Naive thymus-derived CD8-positive, alpha-beta T cell (primary cell): ENCODE data around the gene MIA3. TPM values are rescaled to one million over a fixed set of nuclear protein-coding genes. Genes with fewer than 3 reads are reported as not detected.

Source experiments
- ATAC-seq, 2 donors: fragments of 150-1000 bp; cut with Tn5 transposase in 1 of 2; sonication (Bioruptor Pico), chemical (Tn5 transposase) in 1 of 2; 1 replicate in 1 of 2; 2 replicates in 1 of 2; pipeline ENCODE4 v1.10.0; 2021; ENCODE audit warnings: mild to moderate bottlenecking in 2 of 2, moderate library complexity in 2 of 2
- POLR2A ChIA-PET: fragments of 350-600 bp; sonication (Branson Sonifier 250); formaldehyde crosslinking; loops from one replicate; lab custom pipeline; 2021; ENCODE audit warnings: antibody characterized with exemption; lab: Charles Lee
- DNase-seq, 10 donors: peaks; one replicate each; pipeline versions ENCODE4 v3.0.0 to v3.0.0-alpha.2; 2020 to 2022
- H3K27ac Mint-ChIP-seq, 10 donors: one replicate each; pipeline ENCODE4 v1.8.0; 2020 to 2022; ENCODE audit warnings: mild to moderate bottlenecking in 10 of 10, mixed read lengths in 10 of 10, moderate library complexity in 4 of 10, inconsistent platforms in 1 of 10
- H3K27me3 Mint-ChIP-seq, 5 donors: one replicate each; pipeline ENCODE4 v1.8.0; 2021 to 2022; ENCODE audit warnings: mixed read lengths in 5 of 5
- H3K36me3 Mint-ChIP-seq, 3 donors: one replicate each; pipeline ENCODE4 v1.8.0; 2020 to 2022; ENCODE audit warnings: mixed read lengths in 3 of 3, mild to moderate bottlenecking in 2 of 3, inconsistent platforms in 1 of 3
- H3K4me1 Mint-ChIP-seq, 4 donors: one replicate each; pipeline ENCODE4 v1.8.0; 2021 to 2022; ENCODE audit warnings: mixed read lengths in 4 of 4
- H3K4me3 Mint-ChIP-seq, 10 donors: one replicate each; pipeline ENCODE4 v1.8.0; 2020 to 2022; ENCODE audit warnings: mild to moderate bottlenecking in 10 of 10, mixed read lengths in 10 of 10, moderate library complexity in 6 of 10, inconsistent platforms in 1 of 10
- H3K9me3 Mint-ChIP-seq, 9 donors: one replicate each; pipeline ENCODE4 v1.8.0; 2020 to 2022; ENCODE audit warnings: mixed read lengths in 9 of 9, mild to moderate bottlenecking in 3 of 9, inconsistent platforms in 1 of 9, moderate library complexity in 1 of 9
- polyA plus RNA-seq, 3 donors: library from polyadenylated mRNA; unstranded; fragments of 300-500 nt; fragmentation: Illumina TruSeq; gene quantifications; one replicate each; pipeline ENCODE4 v1.2.3, GENCODE V29; 2021
- total RNA-seq, 8 experiments: library from RNA in 2 of 8; stranded (reverse) in 2 of 8; gene quantifications; one replicate each; pipeline ENCODE4 v1.2.3 and lab custom pipeline; 2021 to 2026

The MIA3 gene
- total and polyA plus RNA-seq, 5 experiments from 2014 or later, result 36.7 to 103 (median 65.0) TPM

GRCh38 chr1:222712253-222713090 is 94.6 kb downstream of the MIA3 start, which contains the start of the genes AIDA and BROX:
TSS of gene AIDA (minus strand) at chr1:222712491. CDS start at chr1:222712317, 174 bp downstream.
TSS of gene BROX (plus strand) at chr1:222712564. CDS start at chr1:222715700, 3,136 bp downstream.
- peaks cover 8 to 24% (median 14%) of the 10 kb centered on the region in 3 donors for H3K36me3 Mint-ChIP-seq

GRCh38 chr1:222713091-222713961 is 95.4 kb downstream of the MIA3 start:
- ATAC-seq (peak; percentile 78 to 81), DNase-seq (peak; percentile 90 to 98 (median 94))
- no peaks in the 10 kb centered on the region for H3K27me3 Mint-ChIP-seq
- H3K9me3 Mint-ChIP-seq, result no peaks in the 10 kb centered on the region
- POLR2A ChIA-PET, result interaction anchor here (0.5 to 2.3 kb wide), 26 partner anchors 8 to 1721 kb away, joined by 3 to 55 read pairs (median 5); partner anchors contain the start of genes CAPN2, DUSP10, MIA3 and TAF1A
- H3K27ac Mint-ChIP-seq, result peak overlapping the region; percentile 99 to 100 (median 100)
- peaks cover 8 to 26% (median 16%) of the 10 kb centered on the region in 3 donors for H3K36me3 Mint-ChIP-seq
- H3K4me3 Mint-ChIP-seq, result peak overlapping the region; percentile 96 to 100 (median 97)
- H3K4me1 Mint-ChIP-seq, result peaks cover 8 to 59% (median 54%) of the 10 kb centered on the region in 4 donors

More at GRCh38 chr1:222712253-222713090, 94.6 kb downstream of the MIA3 start, which contains the start of the genes AIDA and BROX:
- DNase-seq (peak; percentile 84 to 99 (median 95)), ATAC-seq (peak; percentile 72 to 74)
- H3K4me1 Mint-ChIP-seq, result peaks cover 11 to 61% (median 52%) of the 10 kb centered on the region in 4 donors
- no peaks in the 10 kb centered on the region for H3K9me3 Mint-ChIP-seq
- POLR2A ChIA-PET, result interaction anchor here (0.7 to 2.3 kb wide), 24 partner anchors 9 to 1722 kb away, joined by 3 to 55 read pairs (median 5); partner anchors contain the start of genes CAPN2, DUSP10, MIA3 and TAF1A
- H3K4me3 Mint-ChIP-seq, result peak within 1 kb of the TSS; percentile 96 to 100 (median 97)
- H3K27me3 Mint-ChIP-seq, result no peaks in the 10 kb centered on the region
- peak within 1 kb of the TSS; percentile 99 to 100 (median 100) for H3K27ac Mint-ChIP-seq

- Mint-ChIP-seq H3K9me3 (no peaks in the 10 kb centered on the region), H3K27me3 (no peaks in the 10 kb centered on the region), H3K4me3 (peak overlapping the region in 1 of 10 donors; percentile 4), H3K4me1 (peaks cover 4 to 35% (median 33%) of the 10 kb centered on the region in 4 donors), H3K36me3 (peaks cover 10 to 45% (median 34%) of the 10 kb centered on the region in 3 donors), H3K27ac (peak overlapping the region in 7 of 10 donors; percentile 1 to 87 (median 30))
- ATAC-seq, result no peak
- no peak for DNase-seq
- POLR2A ChIA-PET, result no interaction called here
These were observed 98.5 kb downstream of the MIA3 start for GRCh38 chr1:222716393-222716792.

Other genes with a start within 250 kb of the MIA3 start
- under 1 TPM; 0.47 to 0.60 TPM for gene HHIPL2, start 70.0 kb upstream of the MIA3 start, total RNA-seq
- not detected for gene HHIPL2, start 70.0 kb upstream of the MIA3 start, polyA plus RNA-seq
- 10 to 100 TPM; 13.4 to 16.4 TPM for gene TAF1A, start 28.2 kb upstream of the MIA3 start, total RNA-seq
- gene TAF1A, start 28.2 kb upstream of the MIA3 start, polyA plus RNA-seq, result 1 to 10 TPM; 2.7 to 5.8 (median 5.5) TPM
- gene AIDA, start 94.4 kb downstream of the MIA3 start, total RNA-seq, result 10 to 100 TPM; 62.8 to 62.9 TPM
- gene AIDA, start 94.4 kb downstream of the MIA3 start, polyA plus RNA-seq, result 10 to 100 TPM; 23.0 to 25.1 (median 23.7) TPM
- gene BROX, start 94.5 kb downstream of the MIA3 start, total RNA-seq, result 10 to 100 TPM; 51.3 to 53.3 TPM
- gene BROX, start 94.5 kb downstream of the MIA3 start, polyA plus RNA-seq, result 10 to 100 TPM in 1 of 3 donors, 1 to 10 TPM in 2; 8.6 to 10.2 (median 9.2) TPM
- 1 to 10 TPM; 1.0 to 1.4 TPM for gene FAM177B, start 119.1 kb downstream of the MIA3 start, total RNA-seq
- not detected for gene FAM177B, start 119.1 kb downstream of the MIA3 start, polyA plus RNA-seq
- 1 to 10 TPM; 5.4 to 6.9 TPM for gene DISP1, start 196.9 kb downstream of the MIA3 start, total RNA-seq
- 1 to 10 TPM; 1.5 to 3.4 (median 2.7) TPM for gene DISP1, start 196.9 kb downstream of the MIA3 start, polyA plus RNA-seq